Measurements from ENCODE around the gene PDE4C.

DNA sequence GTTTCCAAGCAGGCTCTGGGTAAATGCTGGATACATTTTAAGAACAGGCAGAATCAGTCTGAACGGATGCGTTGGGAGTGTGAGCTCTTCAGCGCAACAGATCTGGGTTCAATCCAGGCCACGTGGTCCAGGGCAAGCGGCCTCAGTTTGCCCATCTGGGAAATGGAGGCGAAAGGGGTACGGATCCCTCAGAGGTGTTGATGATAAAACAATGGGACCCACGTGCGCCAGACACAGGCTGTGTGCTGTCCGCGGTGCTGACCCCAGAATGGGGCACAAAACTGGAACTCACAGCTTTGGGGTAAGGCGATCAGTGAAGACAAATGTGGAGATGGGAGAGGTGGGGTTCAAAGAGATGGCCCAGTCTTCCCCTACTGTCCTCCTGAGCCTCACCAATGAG, 13.1 kb upstream of the PDE4C start:
- TF ChIP-seq, protein P1, sequence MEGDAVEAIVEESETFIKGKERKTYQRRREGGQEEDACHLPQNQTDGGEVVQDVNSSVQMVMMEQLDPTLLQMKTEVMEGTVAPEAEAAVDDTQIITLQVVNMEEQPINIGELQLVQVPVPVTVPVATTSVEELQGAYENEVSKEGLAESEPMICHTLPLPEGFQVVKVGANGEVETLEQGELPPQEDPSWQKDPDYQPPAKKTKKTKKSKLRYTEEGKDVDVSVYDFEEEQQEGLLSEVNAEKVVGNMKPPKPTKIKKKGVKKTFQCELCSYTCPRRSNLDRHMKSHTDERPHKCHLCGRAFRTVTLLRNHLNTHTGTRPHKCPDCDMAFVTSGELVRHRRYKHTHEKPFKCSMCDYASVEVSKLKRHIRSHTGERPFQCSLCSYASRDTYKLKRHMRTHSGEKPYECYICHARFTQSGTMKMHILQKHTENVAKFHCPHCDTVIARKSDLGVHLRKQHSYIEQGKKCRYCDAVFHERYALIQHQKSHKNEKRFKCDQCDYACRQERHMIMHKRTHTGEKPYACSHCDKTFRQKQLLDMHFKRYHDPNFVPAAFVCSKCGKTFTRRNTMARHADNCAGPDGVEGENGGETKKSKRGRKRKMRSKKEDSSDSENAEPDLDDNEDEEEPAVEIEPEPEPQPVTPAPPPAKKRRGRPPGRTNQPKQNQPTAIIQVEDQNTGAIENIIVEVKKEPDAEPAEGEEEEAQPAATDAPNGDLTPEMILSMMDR (IDR thresholded peaks at IDR 0.05) = no peak
- TF ChIP-seq POLR2A (IDR thresholded peaks at IDR 0.05) = no peak

All from heart left ventricle (tissue), 13 donors.